HG03378 (cell line): ENCODE measurements around the gene TEX30.

Experiments
- ATAC-seq: cut with Tn5 transposase; IDR thresholded peaks from one replicate; pipeline ENCODE4 v1.9.1; 2021; ENCODE audit warnings: mild to moderate bottlenecking, moderate library complexity; ENCODE audit not compliant: unreplicated experiment

Gene TEX30

GRCh38 chr13:102718746-102719145 is 54.8 kb downstream of the TEX30 start:
- no peak for ATAC-seq
